Peyer's patch (tissue), 4 donors: ENCODE data around the gene SKAP1. TPM values are rescaled to one million over a fixed set of nuclear protein-coding genes. Genes with fewer than 3 reads are reported as not detected.
"Not testable (repeated sequence)": the region's sequence is repeated elsewhere in the genome, so short reads cannot be mapped to it uniquely, and the experiment has no call there.

Source experiments
- DNase-seq, 3 donors: peaks; one replicate each; pipeline ENCODE4 v3.0.0-alpha.2; 2017 to 2019
- H3K27ac ChIP-seq, 4 donors: fragments of 200-600 bp; sonication (generic); one replicate each; pipeline ENCODE4 v1.5.1; 2016 to 2019
- H3K27me3 ChIP-seq, 2 donors: fragments of 200-600 bp; sonication (generic); one replicate each; pipeline ENCODE4 v1.5.1; 2019
- H3K36me3 ChIP-seq, 3 donors: fragments of 200-600 bp; sonication (generic); one replicate each; pipeline ENCODE4 v1.5.1; 2016 to 2019
- H3K4me1 ChIP-seq, 4 donors: fragments of 200-600 bp; sonication (generic); one replicate each; pipeline ENCODE4 v1.5.1; 2016 to 2019
- H3K4me3 ChIP-seq, 4 donors: fragments of 200-600 bp; sonication (generic); 1 replicate in 3 of 4; 2 replicates in 1 of 4; pipeline ENCODE4 v1.5.1; 2016 to 2019; ENCODE audit warnings: mild to moderate bottlenecking in 1 of 4
- H3K9me3 ChIP-seq, 4 donors: fragments of 200-600 bp; sonication (generic); one replicate each; pipeline ENCODE4 v1.5.1; 2016 to 2019; ENCODE audit warnings: mild to moderate bottlenecking in 1 of 4
- POLR2A ChIP-seq, 2 donors: fragments of 450-650 bp; IDR thresholded peaks; one replicate each; pipeline ENCODE4 v1.5.1; 2017; ENCODE audit warnings: antibody characterized with exemption in 2 of 2, mild to moderate bottlenecking in 2 of 2, moderate library complexity in 2 of 2
- total RNA-seq, 4 donors: library from RNA; depleted of rRNA; stranded (reverse); fragments of >200 nt; gene quantifications; one replicate each; pipeline ENCODE4 v1.1.0, GENCODE V29; 2016
- TF ChIP-seq, protein P1 (sequence below), 6 experiments: fragments of 450-650 bp in 4 of 6; fragments of 200-600 bp in 2 of 6; sonication (generic) in 1 of 6; IDR thresholded peaks; one replicate each; pipeline ENCODE4 v1.5.1; 2017 to 2019; ENCODE audit warnings: antibody characterized with exemption in 6 of 6, mild to moderate bottlenecking in 3 of 6, moderate library complexity in 1 of 6

SKAP1 gene
- total RNA-seq, 4 donors from 2014 or later = 3.1 to 17.3 (median 6.5) TPM

- Histone ChIP-seq H3K27me3 (no peaks in the 10 kb centered on the region), H3K36me3 (no peaks in the 10 kb centered on the region), H3K4me1 (no peaks in the 10 kb centered on the region), H3K4me3 (no peak overlapping the region), H3K27ac (no peak overlapping the region), H3K9me3 (no peaks in the 10 kb centered on the region)
- no peak for TF ChIP-seq POLR2A (IDR thresholded peaks at IDR 0.05)
- TF ChIP-seq, protein P1, sequence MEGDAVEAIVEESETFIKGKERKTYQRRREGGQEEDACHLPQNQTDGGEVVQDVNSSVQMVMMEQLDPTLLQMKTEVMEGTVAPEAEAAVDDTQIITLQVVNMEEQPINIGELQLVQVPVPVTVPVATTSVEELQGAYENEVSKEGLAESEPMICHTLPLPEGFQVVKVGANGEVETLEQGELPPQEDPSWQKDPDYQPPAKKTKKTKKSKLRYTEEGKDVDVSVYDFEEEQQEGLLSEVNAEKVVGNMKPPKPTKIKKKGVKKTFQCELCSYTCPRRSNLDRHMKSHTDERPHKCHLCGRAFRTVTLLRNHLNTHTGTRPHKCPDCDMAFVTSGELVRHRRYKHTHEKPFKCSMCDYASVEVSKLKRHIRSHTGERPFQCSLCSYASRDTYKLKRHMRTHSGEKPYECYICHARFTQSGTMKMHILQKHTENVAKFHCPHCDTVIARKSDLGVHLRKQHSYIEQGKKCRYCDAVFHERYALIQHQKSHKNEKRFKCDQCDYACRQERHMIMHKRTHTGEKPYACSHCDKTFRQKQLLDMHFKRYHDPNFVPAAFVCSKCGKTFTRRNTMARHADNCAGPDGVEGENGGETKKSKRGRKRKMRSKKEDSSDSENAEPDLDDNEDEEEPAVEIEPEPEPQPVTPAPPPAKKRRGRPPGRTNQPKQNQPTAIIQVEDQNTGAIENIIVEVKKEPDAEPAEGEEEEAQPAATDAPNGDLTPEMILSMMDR (IDR thresholded peaks at IDR 0.05) = no peak
- DNase-seq = no peak
Observed at GRCh38 chr17:48420823-48421222, 9.2 kb downstream of the SKAP1 start.

DNA sequence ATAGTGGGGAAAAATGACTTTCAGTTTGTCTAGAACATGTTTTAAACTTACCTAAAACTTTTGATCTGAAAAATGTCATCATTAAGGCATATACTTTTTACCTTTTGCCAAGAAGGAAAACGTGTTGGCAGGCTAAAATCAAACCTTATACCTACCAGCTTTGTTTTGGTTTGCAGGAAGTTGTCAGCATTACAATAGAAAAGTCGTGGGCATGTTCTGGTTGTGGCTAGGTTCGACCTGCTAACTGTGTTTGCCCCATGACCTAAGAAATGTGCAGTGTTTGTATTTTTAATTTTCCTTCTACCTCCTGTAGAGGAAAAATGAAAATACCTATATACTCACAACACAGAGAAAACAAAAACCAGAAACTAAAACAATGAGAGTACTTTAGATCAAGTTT, 13.0 kb downstream of the SKAP1 start:
- Histone ChIP-seq H3K36me3 (no peaks in the 10 kb centered on the region), H3K27ac (no peak overlapping the region), H3K27me3 (no peaks in the 10 kb centered on the region), H3K9me3 (no peaks in the 10 kb centered on the region), H3K4me3 (no peak overlapping the region), H3K4me1 (no peaks in the 10 kb centered on the region)
- TF ChIP-seq, protein P1 (IDR thresholded peaks at IDR 0.05) = no peak
- TF ChIP-seq POLR2A (IDR thresholded peaks at IDR 0.05) = no peak
- DNase-seq = no peak

DNA sequence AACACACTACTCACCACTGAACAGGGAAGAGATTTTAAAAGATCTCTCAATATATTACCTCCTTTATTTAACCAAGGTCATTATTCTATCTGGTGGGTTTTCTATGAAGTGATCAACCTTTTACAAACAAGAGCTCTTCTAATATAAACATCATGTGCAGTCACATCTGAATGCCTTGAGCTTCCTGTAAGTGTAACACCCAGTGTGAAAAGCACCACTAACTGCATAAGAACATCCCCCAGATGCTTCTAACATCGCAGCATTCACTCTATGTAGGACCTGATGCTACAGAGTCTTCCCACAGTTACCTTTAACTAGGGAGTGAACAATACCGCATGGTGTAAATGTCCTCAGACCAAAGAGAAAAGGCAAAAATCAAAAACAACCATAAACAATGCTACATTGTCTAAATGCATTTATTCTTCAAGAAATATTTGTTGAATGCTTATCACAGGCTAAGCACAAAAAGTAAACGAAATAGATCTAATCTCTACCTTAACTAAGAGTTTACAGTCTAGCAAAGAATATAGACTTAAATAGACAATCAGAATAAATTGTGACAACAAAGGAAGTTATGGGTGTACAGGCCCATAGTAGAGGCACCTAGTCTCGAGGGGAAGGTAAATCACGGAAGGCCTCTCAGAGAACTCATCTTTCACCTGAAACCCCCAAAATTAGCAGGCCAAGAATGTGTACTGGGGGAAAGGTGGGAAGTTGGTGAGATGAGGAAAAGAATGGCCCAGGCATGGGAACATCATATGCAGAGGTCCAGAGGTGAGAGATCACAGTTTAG, 16.2 kb downstream of the SKAP1 start:
- no peak overlapping the region for H3K4me3 ChIP-seq
- no peaks in the 10 kb centered on the region for H3K9me3 ChIP-seq
- no peak for DNase-seq
- peak overlapping the region in 1 of 4 donors; percentile 15 for H3K27ac ChIP-seq
- H3K36me3 ChIP-seq = no peaks in the 10 kb centered on the region
- TF ChIP-seq, protein P1 (IDR thresholded peaks at IDR 0.05) = no peak
- no peak for TF ChIP-seq POLR2A (IDR thresholded peaks at IDR 0.05)
- H3K27me3 ChIP-seq = no peaks in the 10 kb centered on the region
- H3K4me1 ChIP-seq = no peaks in the 10 kb centered on the region

- TF ChIP-seq, protein P1 (IDR thresholded peaks at IDR 0.05) = no peak
- no peak for TF ChIP-seq POLR2A (IDR thresholded peaks at IDR 0.05)
- no peak for DNase-seq
- Histone ChIP-seq H3K4me3 (no peak overlapping the region), H3K4me1 (no peaks in the 10 kb centered on the region), H3K27me3 (no peaks in the 10 kb centered on the region), H3K36me3 (no peaks in the 10 kb centered on the region), H3K27ac (peak overlapping the region in 1 of 4 donors; percentile 15), H3K9me3 (no peaks in the 10 kb centered on the region)
Observed at GRCh38 chr17:48412841-48413240, 17.2 kb downstream of the SKAP1 start.

- H3K27ac ChIP-seq, H3K27me3 ChIP-seq, H3K4me1 ChIP-seq, H3K9me3 ChIP-seq, H3K36me3 ChIP-seq, H3K4me3 ChIP-seq, DNase-seq: not testable (repeated sequence)
Observed at GRCh38 chr17:48410821-48411220, 19.2 kb downstream of the SKAP1 start.

- Histone ChIP-seq H3K4me3 (no peak overlapping the region), H3K27me3 (no peaks in the 10 kb centered on the region), H3K27ac (no peak overlapping the region), H3K36me3 (no peaks in the 10 kb centered on the region), H3K9me3 (no peaks in the 10 kb centered on the region), H3K4me1 (no peaks in the 10 kb centered on the region)
- DNase-seq = no peak
- no peak for TF ChIP-seq POLR2A (IDR thresholded peaks at IDR 0.05)
Observed at GRCh38 chr17:48409607-48410006, 20.4 kb downstream of the SKAP1 start.
